Measurements from ENCODE around the gene CNN3.

DNA sequence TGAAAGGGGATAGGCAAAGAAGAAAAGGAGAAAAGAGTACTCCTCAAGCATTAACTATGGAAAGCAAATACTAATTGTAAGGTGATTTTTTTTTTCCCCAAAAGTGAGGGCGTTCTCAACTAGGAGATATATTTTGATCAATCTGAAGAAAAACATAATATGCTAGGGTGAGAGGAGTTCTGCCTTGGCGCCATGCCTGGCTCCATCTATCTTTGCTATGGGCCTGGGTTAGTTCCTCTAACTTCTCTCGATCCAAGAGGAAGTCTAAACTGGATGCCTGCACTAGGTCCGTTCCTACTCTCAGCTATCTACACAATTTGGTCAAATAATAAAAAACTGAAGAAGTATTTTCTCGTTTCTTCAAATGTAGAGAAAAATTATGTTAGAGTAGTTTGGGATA, 20.5 kb downstream of the CNN3 start:
- no peak for TF ChIP-seq EP300 (IDR thresholded peaks at IDR 0.05)
- TF ChIP-seq POLR2A (IDR thresholded peaks at IDR 0.05): no peak
